Dermis microvascular lymphatic vessel endothelial cell (primary cell): Measurements from ENCODE around the gene LRRC26. TPM values are rescaled to one million over a fixed set of nuclear protein-coding genes. Genes with fewer than 3 reads are reported as not detected.

Experiments
- DNase-seq, 2 donors: peaks; one replicate each; pipeline versions ENCODE4 v3.0.0 to v3.0.0-alpha.2; 2010; ENCODE audit warnings: low read depth in 2 of 2
- total RNA-seq: library from RNA; depleted of rRNA; stranded (reverse); fragments of >200 nt; gene quantifications from 2 replicates; pipeline ENCODE4 v1.2.1, GENCODE V29; 2014

Gene LRRC26
- total RNA-seq, 1 donor from 2014 or later, result not detected

GRCh38 chr9:137152844-137153405, 16.9 kb downstream of the LRRC26 start:
- no peak for DNase-seq

DNA sequence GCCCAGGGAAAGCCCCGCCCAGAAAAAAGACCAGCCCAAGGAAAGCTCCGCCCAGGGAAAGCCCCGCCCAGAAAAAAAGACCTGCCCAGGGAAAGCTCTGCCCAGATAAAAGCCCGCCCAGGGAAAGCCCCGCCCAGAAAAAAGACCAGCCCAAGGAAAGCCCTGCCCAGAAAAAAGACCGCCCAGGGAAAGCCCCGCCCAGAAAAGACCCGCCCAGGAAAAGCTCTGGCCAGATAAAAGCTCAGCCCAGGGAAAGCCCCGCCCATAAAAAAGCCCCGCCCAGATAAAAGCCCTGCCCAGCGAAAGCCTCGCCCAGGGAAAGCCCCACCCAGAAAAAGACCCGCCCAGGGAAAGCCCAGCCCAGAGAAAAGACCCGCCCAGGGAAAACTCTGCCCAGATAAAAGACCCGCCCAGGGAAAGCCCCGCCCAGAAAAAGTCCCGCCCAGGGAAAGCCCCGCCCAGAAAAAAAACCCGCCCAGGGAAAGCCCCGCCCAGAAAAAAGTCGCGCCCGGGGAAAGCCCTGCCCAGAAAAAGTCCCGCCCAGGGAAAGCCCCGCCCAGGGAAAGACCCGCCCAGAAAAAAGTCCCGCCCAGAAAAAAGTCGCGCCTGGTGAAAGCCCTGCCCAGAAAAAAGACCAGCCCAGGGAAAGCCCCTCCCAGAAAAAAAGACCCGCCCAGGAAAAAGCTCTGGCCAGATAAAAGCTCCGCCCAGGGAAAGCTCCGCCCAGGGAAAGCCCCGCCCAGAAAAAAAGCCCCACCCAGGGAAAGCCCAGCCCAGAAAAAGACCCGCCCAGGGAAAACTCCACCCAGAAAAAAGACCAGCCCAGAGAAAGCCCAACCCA, 19.0 kb downstream of the LRRC26 start:
- peak in 1 of 2 donors; percentile 72 for DNase-seq

DNA sequence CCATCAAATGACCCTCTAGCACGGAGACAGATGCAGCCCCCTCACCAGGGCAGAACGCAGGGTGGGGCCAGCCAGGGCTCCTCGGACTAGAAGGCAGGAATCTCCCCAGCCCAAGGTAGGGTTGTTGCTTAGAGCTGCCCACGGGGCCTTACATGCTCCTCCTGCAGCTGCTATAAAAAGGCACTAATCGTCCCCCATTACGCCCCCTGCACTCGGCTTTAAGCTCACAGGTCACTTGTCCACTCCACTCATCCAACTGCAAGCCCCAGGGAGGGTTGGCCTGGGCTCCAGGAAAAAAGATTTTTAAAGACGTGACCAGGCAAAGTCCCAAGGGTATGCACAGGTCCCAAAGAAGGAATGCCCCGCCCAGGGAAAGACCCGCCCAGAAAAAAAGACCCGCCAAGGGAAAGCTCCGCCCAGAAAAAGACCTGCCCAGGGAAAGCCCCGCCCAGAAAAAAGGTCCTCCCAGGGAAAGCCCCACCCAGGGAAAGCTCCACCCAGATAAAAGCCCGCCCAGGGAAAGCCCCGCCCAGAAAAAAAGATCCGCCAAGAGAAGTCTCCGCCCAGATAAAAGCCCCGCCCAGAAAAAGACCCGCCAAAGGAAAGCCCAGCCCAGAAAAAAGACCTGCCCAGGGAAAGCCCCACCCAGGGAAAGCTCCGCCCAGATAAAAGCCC, 19.8 kb downstream of the LRRC26 start:
- DNase-seq, result no peak

GRCh38 chr9:137149363-137149762, 20.5 kb downstream of the LRRC26 start:
- no peak for DNase-seq

- no peak for DNase-seq
These were observed 21.2 kb downstream of the LRRC26 start for GRCh38 chr9:137148661-137149060.

DNA sequence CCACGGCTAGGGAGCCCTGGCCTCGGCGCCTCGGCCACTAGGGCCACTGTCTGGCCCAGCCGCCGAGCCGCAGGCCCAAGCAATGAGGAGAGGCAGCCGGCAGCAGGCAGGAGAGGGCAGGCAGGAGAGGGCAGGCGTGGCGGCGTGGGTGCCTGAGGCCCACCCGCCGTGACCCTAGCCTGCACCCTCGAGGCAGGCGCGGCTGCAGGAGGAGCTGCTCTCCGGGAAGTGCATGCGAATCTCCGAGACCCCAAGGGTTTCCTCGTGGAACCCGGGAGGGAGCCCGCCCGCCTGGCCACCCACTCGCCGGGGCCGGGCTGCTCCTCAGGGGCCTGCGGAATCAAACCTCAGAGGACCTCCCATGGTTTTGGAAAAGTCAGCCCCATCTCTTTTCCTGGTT, 21.6 kb downstream of the LRRC26 start:
- DNase-seq, result no peak

DNA sequence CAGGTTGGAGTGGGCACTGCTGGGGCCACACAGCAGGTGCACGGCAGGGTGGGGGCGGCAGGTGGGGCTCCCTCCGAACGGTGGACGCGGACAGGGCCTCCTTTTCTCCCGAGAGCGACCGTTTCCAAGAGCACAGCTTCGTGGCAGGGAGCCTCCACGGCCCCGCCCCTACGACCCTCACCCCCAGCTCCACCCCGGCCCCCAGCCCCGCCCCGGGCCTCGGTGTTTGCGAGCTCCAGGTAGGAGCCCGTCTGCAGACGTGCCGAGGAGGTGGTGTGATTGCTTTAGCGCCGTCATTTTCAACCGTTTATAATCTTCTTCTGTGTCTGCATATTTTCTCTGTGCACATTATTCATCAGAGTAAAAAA, 22.1 kb downstream of the LRRC26 start:
- no peak for DNase-seq

- no peak for DNase-seq
These were observed 22.6 kb downstream of the LRRC26 start for GRCh38 chr9:137147091-137147792.

- no peak for DNase-seq
These were observed 23.3 kb downstream of the LRRC26 start for GRCh38 chr9:137146527-137146918.

GRCh38 chr9:137145731-137146526, 23.9 kb downstream of the LRRC26 start:
- DNase-seq, result no peak

GRCh38 chr9:137143459-137143858, 26.4 kb downstream of the LRRC26 start:
- no peak for DNase-seq

DNA sequence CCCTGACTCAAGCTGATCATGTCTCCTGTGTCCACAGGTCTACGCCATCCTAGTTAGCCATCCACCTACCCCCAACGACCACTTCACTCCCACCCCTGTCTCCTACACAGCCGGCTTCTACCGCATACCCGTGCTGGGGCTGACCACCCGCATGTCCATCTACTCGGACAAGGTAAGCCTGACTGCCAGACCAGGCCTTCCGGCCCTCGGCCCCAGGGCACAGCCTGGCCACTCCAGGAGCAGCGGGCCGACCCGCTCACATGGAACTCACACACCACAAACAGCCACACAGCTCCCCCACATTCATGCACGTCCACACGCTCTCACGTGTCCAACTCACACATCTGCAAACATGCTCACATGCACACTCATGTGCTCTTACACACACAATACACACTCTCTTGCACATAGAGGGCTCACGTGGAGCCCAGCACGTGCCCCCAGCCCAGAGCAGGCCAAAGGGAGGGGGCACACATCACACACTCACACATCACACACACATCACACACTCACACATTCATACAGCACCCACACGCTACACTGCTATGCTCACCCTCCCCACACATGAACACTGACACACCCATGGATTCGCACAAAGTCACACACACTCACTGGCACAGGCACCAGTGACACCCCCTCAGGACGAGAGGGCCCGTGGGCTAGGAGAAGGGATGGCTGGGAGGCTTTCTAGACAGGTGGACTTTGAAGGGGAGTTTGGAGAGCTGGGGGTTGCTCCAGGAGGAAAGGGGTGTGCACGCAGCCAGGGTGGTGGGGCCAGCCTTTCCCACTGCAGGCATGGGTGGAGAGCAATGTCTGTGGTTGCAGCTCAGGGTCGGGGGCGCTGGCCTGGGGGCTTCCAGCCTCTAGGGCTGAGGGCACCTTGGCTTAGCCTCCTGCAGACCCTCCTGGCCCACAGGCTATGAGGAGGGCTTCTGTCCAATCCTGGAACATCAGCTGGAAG, 27.6 kb downstream of the LRRC26 start:
- no peak for DNase-seq

GRCh38 chr9:137141050-137141810, 28.6 kb downstream of the LRRC26 start:
- DNase-seq, result no peak

- DNase-seq, result no peak
These were observed 29.5 kb downstream of the LRRC26 start for GRCh38 chr9:137140151-137141012.

DNA sequence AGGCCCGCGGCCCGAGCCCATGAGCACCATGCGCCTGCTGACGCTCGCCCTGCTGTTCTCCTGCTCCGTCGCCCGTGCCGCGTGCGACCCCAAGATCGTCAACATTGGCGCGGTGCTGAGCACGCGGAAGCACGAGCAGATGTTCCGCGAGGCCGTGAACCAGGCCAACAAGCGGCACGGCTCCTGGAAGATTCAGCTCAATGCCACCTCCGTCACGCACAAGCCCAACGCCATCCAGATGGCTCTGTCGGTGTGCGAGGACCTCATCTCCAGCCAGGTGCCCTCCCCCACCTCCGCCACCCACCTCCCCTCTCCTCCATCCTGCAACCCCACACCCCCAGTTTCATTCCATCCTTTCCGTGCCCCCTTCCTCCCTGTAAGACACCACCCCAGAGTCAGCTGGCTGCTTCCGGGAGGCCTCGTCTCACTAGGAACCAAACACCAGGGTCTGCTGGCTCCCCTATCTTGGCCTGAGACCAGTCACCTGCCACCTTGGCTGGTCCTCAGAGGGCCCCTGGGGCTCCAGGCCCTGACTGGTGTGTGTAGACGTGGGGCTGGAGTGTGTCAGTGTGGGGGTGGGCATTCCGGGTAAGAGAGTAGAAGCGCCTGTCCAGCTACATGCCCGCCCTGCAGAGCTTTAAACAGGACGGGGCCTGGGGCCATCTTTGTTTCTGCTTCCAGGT, 30.2 kb downstream of the LRRC26 start:
- DNase-seq, result no peak

DNA sequence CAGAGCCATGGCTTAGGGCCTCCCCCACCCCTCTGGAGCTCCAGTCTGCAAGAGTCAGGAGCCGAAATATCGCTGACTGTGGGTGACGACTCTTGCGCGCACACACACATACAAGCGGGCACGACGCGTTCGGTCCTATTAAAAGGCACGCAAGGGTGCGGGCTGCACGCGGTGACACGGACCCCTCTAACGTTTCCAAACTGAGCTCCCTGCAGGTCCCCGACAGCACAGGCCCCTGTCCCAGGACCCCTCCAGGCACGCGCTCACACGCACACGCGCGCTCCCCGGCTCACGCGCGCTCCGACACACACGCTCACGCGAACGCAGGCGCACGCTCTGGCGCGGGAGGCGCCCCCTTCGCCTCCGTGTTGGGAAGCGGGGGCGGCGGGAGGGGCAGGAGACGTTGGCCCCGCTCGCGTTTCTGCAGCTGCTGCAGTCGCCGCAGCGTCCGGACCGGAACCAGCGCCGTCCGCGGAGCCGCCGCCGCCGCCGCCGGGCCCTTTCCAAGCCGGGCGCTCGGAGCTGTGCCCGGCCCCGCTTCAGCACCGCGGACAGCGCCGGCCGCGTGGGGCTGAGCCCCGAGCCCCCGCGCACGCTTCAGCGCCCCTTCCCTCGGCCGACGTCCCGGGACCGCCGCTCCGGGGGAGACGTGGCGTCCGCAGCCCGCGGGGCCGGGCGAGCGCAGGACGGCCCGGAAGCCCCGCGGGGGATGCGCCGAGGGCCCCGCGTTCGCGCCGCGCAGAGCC, 31.0 kb downstream of the LRRC26 start, which contains the start of gene GRIN1:
Gene GRIN1 (plus strand): TSS at position 433 of the 746 bp plus-strand sequence. CDS start 333 bp downstream, outside the sequence.
- peak in 1 of 2 donors; percentile 55 for DNase-seq
